ENCODE results near the gene NHLRC2. TPM values are rescaled to one million over a fixed set of nuclear protein-coding genes. Genes with fewer than 3 reads are reported as not detected.

The NHLRC2 gene
- total and polyA plus RNA-seq, 10 of the 15 experiments (the other 5 are each of a cell fraction or from before 2014, with no cell fraction given) = 1.9 to 31.3 (median 15.9) TPM

Small RNA genes lying within 50 kb of the gene (small RNA-seq; reads per million reads assigned to genes)
- not detected for gene RF00560

Other genes with a start within 250 kb of the NHLRC2 start
- gene NRAP, start 190.6 kb upstream of the NHLRC2 start, total RNA-seq (2014; rRNA removed) = not detected in 2 replicates
- gene NRAP, start 190.6 kb upstream of the NHLRC2 start, total RNA-seq (2014; rRNA removed; fragmentation: Illumina TruSeq; extraction: Trizol) = not detected in 2 replicates
- gene NRAP, start 190.6 kb upstream of the NHLRC2 start, total RNA-seq (2021) = not detected in 2 replicates
- gene NRAP, start 190.6 kb upstream of the NHLRC2 start, polyA plus RNA-seq (2011; rRNA removed) = not detected in 2 replicates
- gene NRAP, start 190.6 kb upstream of the NHLRC2 start, polyA plus RNA-seq (2014; fragmentation: Illumina TruSeq; extraction: Trizol) = not detected in 2 replicates
- not detected for gene NRAP, start 190.6 kb upstream of the NHLRC2 start, polyA plus RNA-seq (2014; fragmentation: Nextera tagmentation; extraction: Ambion mirVana)
- not detected in 2 replicates for gene NRAP, start 190.6 kb upstream of the NHLRC2 start, polyA plus RNA-seq (2014; rRNA removed)
- not detected for gene NRAP, start 190.6 kb upstream of the NHLRC2 start, polyA plus RNA-seq (2016; fragmentation: Nextera tagmentation; extraction: Ambion mirVana)
- 29.8 and 30.6 TPM in 2 replicates for gene CASP7, start 174.7 kb upstream of the NHLRC2 start, total RNA-seq (2014; rRNA removed)
- gene CASP7, start 174.7 kb upstream of the NHLRC2 start, total RNA-seq (2014; rRNA removed; fragmentation: Illumina TruSeq; extraction: Trizol) = 33.0 and 34.5 TPM in 2 replicates
- 25.5 and 25.6 TPM in 2 replicates for gene CASP7, start 174.7 kb upstream of the NHLRC2 start, total RNA-seq (2021)
- 34.4 and 35.9 TPM in 2 replicates for gene CASP7, start 174.7 kb upstream of the NHLRC2 start, polyA plus RNA-seq (2011; rRNA removed)
- gene CASP7, start 174.7 kb upstream of the NHLRC2 start, polyA plus RNA-seq (2014; fragmentation: Illumina TruSeq; extraction: Trizol) = 34.0 and 41.3 TPM in 2 replicates
- 10 to 100 TPM; 27.0 to 29.9 TPM for gene CASP7, start 174.7 kb upstream of the NHLRC2 start, polyA plus RNA-seq (2014; fragmentation: Nextera tagmentation; extraction: Ambion mirVana)
- 26.3 and 27.5 TPM in 2 replicates for gene CASP7, start 174.7 kb upstream of the NHLRC2 start, polyA plus RNA-seq (2014; rRNA removed)
- 10 to 100 TPM; 23.7 to 25.4 TPM for gene CASP7, start 174.7 kb upstream of the NHLRC2 start, polyA plus RNA-seq (2016; fragmentation: Nextera tagmentation; extraction: Ambion mirVana)
- not detected in 2 replicates for gene PLEKHS1, start 103.0 kb upstream of the NHLRC2 start, total RNA-seq (2014; rRNA removed)
- not detected in 2 replicates for gene PLEKHS1, start 103.0 kb upstream of the NHLRC2 start, total RNA-seq (2014; rRNA removed; fragmentation: Illumina TruSeq; extraction: Trizol)
- not detected in 2 replicates for gene PLEKHS1, start 103.0 kb upstream of the NHLRC2 start, total RNA-seq (2021)
- 0.03 and 0.04 TPM in 2 replicates for gene PLEKHS1, start 103.0 kb upstream of the NHLRC2 start, polyA plus RNA-seq (2011; rRNA removed)
- gene PLEKHS1, start 103.0 kb upstream of the NHLRC2 start, polyA plus RNA-seq (2014; fragmentation: Illumina TruSeq; extraction: Trizol) = not detected in 2 replicates
- not detected for gene PLEKHS1, start 103.0 kb upstream of the NHLRC2 start, polyA plus RNA-seq (2014; fragmentation: Nextera tagmentation; extraction: Ambion mirVana)
- 0.04 and 0.17 TPM in 2 replicates for gene PLEKHS1, start 103.0 kb upstream of the NHLRC2 start, polyA plus RNA-seq (2014; rRNA removed)
- gene PLEKHS1, start 103.0 kb upstream of the NHLRC2 start, polyA plus RNA-seq (2016; fragmentation: Nextera tagmentation; extraction: Ambion mirVana) = not detected
- gene DCLRE1A, start 579 bp upstream of the NHLRC2 start, total RNA-seq (2014; rRNA removed) = 13.9 and 16.9 TPM in 2 replicates
- gene DCLRE1A, start 579 bp upstream of the NHLRC2 start, total RNA-seq (2014; rRNA removed; fragmentation: Illumina TruSeq; extraction: Trizol) = 18.7 and 18.9 TPM in 2 replicates
- 11.4 and 12.9 TPM in 2 replicates for gene DCLRE1A, start 579 bp upstream of the NHLRC2 start, total RNA-seq (2021)
- 29.8 and 43.7 TPM in 2 replicates for gene DCLRE1A, start 579 bp upstream of the NHLRC2 start, polyA plus RNA-seq (2011; rRNA removed)
- gene DCLRE1A, start 579 bp upstream of the NHLRC2 start, polyA plus RNA-seq (2014; fragmentation: Illumina TruSeq; extraction: Trizol) = 16.5 and 20.1 TPM in 2 replicates
- gene DCLRE1A, start 579 bp upstream of the NHLRC2 start, polyA plus RNA-seq (2014; fragmentation: Nextera tagmentation; extraction: Ambion mirVana) = 1 to 10 TPM; 4.8 to 5.2 TPM
- 9.0 and 10.0 TPM in 2 replicates for gene DCLRE1A, start 579 bp upstream of the NHLRC2 start, polyA plus RNA-seq (2014; rRNA removed)
- 10 to 100 TPM; 14.2 to 16.4 TPM for gene DCLRE1A, start 579 bp upstream of the NHLRC2 start, polyA plus RNA-seq (2016; fragmentation: Nextera tagmentation; extraction: Ambion mirVana)
- 2.7 and 2.9 TPM in 2 replicates for gene ADRB1, start 189.2 kb downstream of the NHLRC2 start, total RNA-seq (2014; rRNA removed)
- gene ADRB1, start 189.2 kb downstream of the NHLRC2 start, total RNA-seq (2014; rRNA removed; fragmentation: Illumina TruSeq; extraction: Trizol) = 1.2 and 1.3 TPM in 2 replicates
- 3.9 and 4.5 TPM in 2 replicates for gene ADRB1, start 189.2 kb downstream of the NHLRC2 start, total RNA-seq (2021)
- gene ADRB1, start 189.2 kb downstream of the NHLRC2 start, polyA plus RNA-seq (2011; rRNA removed) = 0.23 and 0.26 TPM in 2 replicates
- gene ADRB1, start 189.2 kb downstream of the NHLRC2 start, polyA plus RNA-seq (2014; fragmentation: Illumina TruSeq; extraction: Trizol) = 1.0 and 1.8 TPM in 2 replicates
- 1 to 10 TPM in 1 of 2 experiments, under 1 TPM in 1; 0.99 to 2.8 TPM for gene ADRB1, start 189.2 kb downstream of the NHLRC2 start, polyA plus RNA-seq (2014; fragmentation: Nextera tagmentation; extraction: Ambion mirVana)
- gene ADRB1, start 189.2 kb downstream of the NHLRC2 start, polyA plus RNA-seq (2014; rRNA removed) = 2.2 and 2.5 TPM in 2 replicates
- gene ADRB1, start 189.2 kb downstream of the NHLRC2 start, polyA plus RNA-seq (2016; fragmentation: Nextera tagmentation; extraction: Ambion mirVana) = under 1 TPM; 0.39 to 0.92 TPM